Vagina (tissue), 2 donors: ENCODE measurements around the gene LBH. TPM values are rescaled to one million over a fixed set of nuclear protein-coding genes. Genes with fewer than 3 reads are reported as not detected.

Source experiments
- DNase-seq, 2 donors: peaks; one replicate each; pipeline ENCODE4 v3.0.0-alpha.2; 2017; ENCODE audit errors: extremely low spot score in 2 of 2
- H3K27ac ChIP-seq: fragments of 200-600 bp; sonication (generic); one replicate; pipeline ENCODE4 v1.5.1; 2019
- H3K27me3 ChIP-seq: fragments of 200-600 bp; sonication (generic); one replicate; pipeline ENCODE4 v1.5.1; 2019
- H3K36me3 ChIP-seq, 2 donors: fragments of 200-600 bp; sonication (generic); one replicate each; pipeline ENCODE4 v1.5.1; 2017 to 2019
- H3K4me1 ChIP-seq: fragments of 200-600 bp; sonication (generic); one replicate; pipeline ENCODE4 v1.5.1; 2019
- H3K4me3 ChIP-seq, 2 donors: fragments of 200-600 bp; sonication (generic); 1 replicate in 1 of 2; 2 replicates in 1 of 2; pipeline ENCODE4 v1.5.1; 2016 to 2019
- H3K9me3 ChIP-seq: fragments of 200-600 bp; sonication (generic); one replicate; pipeline ENCODE4 v1.5.1; 2019
- POLR2A ChIP-seq, 2 donors: fragments of 450-650 bp; IDR thresholded peaks; one replicate each; pipeline ENCODE4 v1.6.1; 2017; ENCODE audit warnings: antibody characterized with exemption in 2 of 2, mild to moderate bottlenecking in 2 of 2, moderate library complexity in 2 of 2
- POLR2AphosphoS5 ChIP-seq, 2 donors: sonication (generic); formaldehyde crosslinking; IDR thresholded peaks; one replicate each; pipeline ENCODE4 v1.9.0; 2017; ENCODE audit warnings: antibody characterized with exemption in 2 of 2, mild to moderate bottlenecking in 2 of 2, low read depth in 1 of 2; ENCODE audit not compliant: insufficient read depth in 1 of 2
- intact Hi-C: fragments of 100-400 bp; cut with DNase I; formaldehyde crosslinking; loops from one replicate; pipeline ENCODE4 v1.15.1; 2023
- total RNA-seq: library from RNA; depleted of rRNA; stranded (reverse); fragments of >200 nt; gene quantifications from one replicate; pipeline ENCODE4 v1.2.3, GENCODE V29; 2016
- TF ChIP-seq, protein P1 (sequence below), 3 experiments: fragments of 450-650 bp in 2 of 3; fragments of 200-600 bp in 1 of 3; sonication (generic) in 1 of 3; IDR thresholded peaks; one replicate each; pipeline ENCODE4 v1.5.1; 2017 to 2019; ENCODE audit warnings: antibody characterized with exemption in 3 of 3, mild to moderate bottlenecking in 2 of 3, moderate library complexity in 2 of 3

LBH gene
- total RNA-seq, 1 donor from 2014 or later = 28.0 TPM

DNA sequence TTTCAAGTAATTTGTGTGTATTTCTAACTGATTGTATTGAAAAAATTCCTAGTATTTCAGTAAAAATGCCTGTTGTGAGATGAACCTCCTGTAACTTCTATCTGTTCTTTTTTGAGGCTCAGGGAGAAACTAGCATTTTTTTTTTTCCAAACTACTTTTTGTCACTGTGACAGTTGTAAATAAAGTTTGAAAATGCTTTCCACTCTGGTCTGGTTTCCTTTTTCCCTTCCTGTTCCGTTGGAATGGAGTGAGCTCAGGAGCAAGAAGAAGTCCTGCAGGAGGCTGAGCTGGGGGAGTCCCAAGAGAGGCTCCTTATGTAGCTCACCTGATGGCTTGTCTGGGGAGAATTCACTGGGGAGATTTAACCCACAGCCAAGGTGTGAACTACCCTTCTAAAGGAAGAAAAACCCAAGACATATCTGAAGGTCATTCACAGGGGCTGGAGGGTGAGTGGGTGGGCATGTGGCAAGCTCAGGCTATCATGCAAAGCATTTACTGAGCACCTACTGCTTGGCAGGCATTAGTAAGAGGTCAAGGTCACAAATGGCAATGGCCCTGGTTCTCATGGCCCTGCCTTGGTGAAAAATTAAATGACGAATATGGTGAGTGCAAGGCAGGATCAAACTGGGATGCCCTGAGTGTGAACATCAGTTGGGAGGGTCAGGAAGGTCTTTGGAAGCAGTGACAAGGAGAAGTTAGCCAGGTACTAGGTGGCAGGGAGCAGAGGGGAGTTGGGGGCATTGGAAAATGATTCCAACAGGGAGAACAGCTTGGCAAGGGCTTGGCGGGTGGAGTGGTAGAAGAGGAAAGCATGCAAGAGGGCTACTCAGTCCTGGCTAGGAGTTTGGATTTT, 28.7 kb downstream of the LBH start:
- TF ChIP-seq POLR2A (IDR thresholded peaks at IDR 0.05) = no peak
- TF ChIP-seq POLR2AphosphoS5 (IDR thresholded peaks at IDR 0.05; ENCODE audit: insufficient read depth in 1 of 2, low read depth in 1 of 2) = no peak
- H3K27ac ChIP-seq = no peak overlapping the region
- DNase-seq = no peak
- peaks cover 7% of the 10 kb centered on the region for H3K4me1 ChIP-seq
- no peaks in the 10 kb centered on the region for H3K9me3 ChIP-seq
- no peak overlapping the region for H3K4me3 ChIP-seq
- peaks cover 0 to 10% of the 10 kb centered on the region in 2 donors for H3K36me3 ChIP-seq
- intact Hi-C loops = loop anchor here (5.0 kb wide), 1 partner anchor 147 kb away; no protein-coding TSS in a partner anchor
- H3K27me3 ChIP-seq = no peaks in the 10 kb centered on the region

- TF ChIP-seq POLR2AphosphoS5 (IDR thresholded peaks at IDR 0.05; ENCODE audit: insufficient read depth in 1 of 2, low read depth in 1 of 2) = no peak
- TF ChIP-seq, protein P1, sequence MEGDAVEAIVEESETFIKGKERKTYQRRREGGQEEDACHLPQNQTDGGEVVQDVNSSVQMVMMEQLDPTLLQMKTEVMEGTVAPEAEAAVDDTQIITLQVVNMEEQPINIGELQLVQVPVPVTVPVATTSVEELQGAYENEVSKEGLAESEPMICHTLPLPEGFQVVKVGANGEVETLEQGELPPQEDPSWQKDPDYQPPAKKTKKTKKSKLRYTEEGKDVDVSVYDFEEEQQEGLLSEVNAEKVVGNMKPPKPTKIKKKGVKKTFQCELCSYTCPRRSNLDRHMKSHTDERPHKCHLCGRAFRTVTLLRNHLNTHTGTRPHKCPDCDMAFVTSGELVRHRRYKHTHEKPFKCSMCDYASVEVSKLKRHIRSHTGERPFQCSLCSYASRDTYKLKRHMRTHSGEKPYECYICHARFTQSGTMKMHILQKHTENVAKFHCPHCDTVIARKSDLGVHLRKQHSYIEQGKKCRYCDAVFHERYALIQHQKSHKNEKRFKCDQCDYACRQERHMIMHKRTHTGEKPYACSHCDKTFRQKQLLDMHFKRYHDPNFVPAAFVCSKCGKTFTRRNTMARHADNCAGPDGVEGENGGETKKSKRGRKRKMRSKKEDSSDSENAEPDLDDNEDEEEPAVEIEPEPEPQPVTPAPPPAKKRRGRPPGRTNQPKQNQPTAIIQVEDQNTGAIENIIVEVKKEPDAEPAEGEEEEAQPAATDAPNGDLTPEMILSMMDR (IDR thresholded peaks at IDR 0.05) = no peak
- TF ChIP-seq POLR2A (IDR thresholded peaks at IDR 0.05) = no peak
- H3K36me3 ChIP-seq = peaks cover 0 to 10% of the 10 kb centered on the region in 2 donors
- DNase-seq = no peak
- H3K9me3 ChIP-seq = no peaks in the 10 kb centered on the region
- intact Hi-C loops = no loop called here
- H3K4me1 ChIP-seq = peaks cover 8% of the 10 kb centered on the region
- H3K27ac ChIP-seq = no peak overlapping the region
- H3K4me3 ChIP-seq = no peak overlapping the region
- no peaks in the 10 kb centered on the region for H3K27me3 ChIP-seq
These were observed 29.6 kb downstream of the LBH start for GRCh38 chr2:30260941-30261340.

- Histone ChIP-seq H3K27ac (no peak overlapping the region), H3K4me1 (peaks cover 16% of the 10 kb centered on the region), H3K9me3 (no peaks in the 10 kb centered on the region), H3K36me3 (peaks cover 0 to 10% of the 10 kb centered on the region in 2 donors), H3K4me3 (no peak overlapping the region), H3K27me3 (no peaks in the 10 kb centered on the region)
- TF ChIP-seq POLR2AphosphoS5 (IDR thresholded peaks at IDR 0.05; ENCODE audit: insufficient read depth in 1 of 2, low read depth in 1 of 2) = no peak
- DNase-seq = no peak
- intact Hi-C loops = no loop called here
These were observed 30.4 kb downstream of the LBH start for GRCh38 chr2:30261695-30262211.

DNA sequence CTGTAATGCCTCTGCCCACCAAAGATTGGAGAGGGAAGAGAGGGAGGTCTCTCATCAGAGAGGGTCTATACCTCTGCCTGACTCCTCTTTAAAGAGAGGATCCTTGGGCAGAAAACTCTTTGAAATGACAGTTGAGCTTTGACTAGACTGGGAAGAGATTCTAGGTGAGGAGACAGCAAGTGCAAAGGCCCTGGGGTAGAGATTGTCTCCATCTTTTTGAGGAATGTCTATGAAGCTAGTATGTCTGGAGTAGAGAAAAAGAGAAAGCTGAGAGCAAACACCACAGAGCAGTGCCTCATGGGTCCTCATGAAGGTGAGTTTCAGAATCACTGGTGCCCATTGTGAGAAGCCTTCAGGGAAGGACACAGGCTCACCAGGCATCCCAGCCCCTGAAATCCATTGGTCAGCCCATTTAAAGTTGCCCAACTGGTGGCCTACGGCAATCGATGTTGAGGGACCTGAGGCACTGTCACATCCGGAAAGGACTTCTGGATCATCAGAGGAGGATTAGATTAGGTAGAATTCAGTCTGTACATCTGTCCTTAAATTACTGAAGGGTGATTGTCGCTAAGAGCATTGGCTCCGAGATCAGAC, 31.5 kb downstream of the LBH start:
- Histone ChIP-seq H3K27me3 (no peaks in the 10 kb centered on the region), H3K27ac (no peak overlapping the region), H3K9me3 (no peaks in the 10 kb centered on the region), H3K4me3 (no peak overlapping the region), H3K4me1 (peaks cover 19% of the 10 kb centered on the region), H3K36me3 (peaks cover 0 to 10% of the 10 kb centered on the region in 2 donors)
- no peak for DNase-seq
- no peak for TF ChIP-seq POLR2A (IDR thresholded peaks at IDR 0.05)
- no peak for TF ChIP-seq POLR2AphosphoS5 (IDR thresholded peaks at IDR 0.05; ENCODE audit: insufficient read depth in 1 of 2, low read depth in 1 of 2)
- TF ChIP-seq, protein P1 (IDR thresholded peaks at IDR 0.05) = no peak
- intact Hi-C loops = no loop called here

DNA sequence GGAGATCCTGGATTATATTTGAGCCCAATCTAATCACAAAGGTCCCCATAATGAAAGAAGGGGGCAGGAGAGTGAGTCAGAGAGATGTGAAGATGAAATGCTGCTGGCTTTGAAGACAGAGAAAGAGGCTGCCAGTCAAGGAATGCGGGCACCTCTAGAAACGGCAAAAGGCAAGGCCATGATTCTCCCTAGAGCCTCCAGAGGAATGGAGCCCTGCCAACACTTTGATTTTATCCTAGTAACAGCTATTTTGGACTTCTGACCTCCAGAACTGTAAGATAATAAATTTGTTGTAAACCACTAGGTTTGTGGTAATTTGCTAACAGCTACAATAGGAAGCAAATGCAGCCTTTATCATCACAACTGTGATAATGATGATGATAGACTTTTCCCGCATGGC, 32.9 kb downstream of the LBH start:
- Histone ChIP-seq H3K27ac (no peak overlapping the region), H3K4me3 (no peak overlapping the region), H3K36me3 (peaks cover 0 to under 1% of the 10 kb centered on the region in 2 donors), H3K9me3 (no peaks in the 10 kb centered on the region), H3K27me3 (no peaks in the 10 kb centered on the region), H3K4me1 (peaks cover 29% of the 10 kb centered on the region)
- DNase-seq = no peak
- no peak for TF ChIP-seq POLR2A (IDR thresholded peaks at IDR 0.05)
- no peak for TF ChIP-seq POLR2AphosphoS5 (IDR thresholded peaks at IDR 0.05; ENCODE audit: insufficient read depth in 1 of 2, low read depth in 1 of 2)
- TF ChIP-seq, protein P1 (IDR thresholded peaks at IDR 0.05) = no peak
- intact Hi-C loops = no loop called here
